Measurements from ENCODE around the gene DGLUCY.

DGLUCY gene

DNA sequence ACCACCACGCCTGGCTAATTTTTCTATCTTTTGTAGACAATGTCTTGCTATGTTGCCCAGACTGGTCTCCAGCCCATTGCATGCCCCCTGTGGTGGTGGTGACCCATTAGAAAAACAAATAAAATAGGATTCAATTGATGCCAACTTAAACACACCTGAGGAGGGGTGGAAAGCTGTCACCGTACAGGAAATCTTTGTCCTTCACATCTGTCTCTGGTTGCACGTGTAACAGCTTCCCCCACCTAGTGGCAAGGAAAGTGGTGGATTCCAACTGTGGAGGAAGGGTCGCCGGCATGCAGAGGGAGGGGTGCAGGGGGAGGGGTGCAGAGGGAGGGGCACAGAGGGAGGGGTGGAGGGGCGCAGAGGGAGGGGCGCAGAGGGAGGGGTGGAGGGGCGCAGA is 156.7 kb downstream of the DGLUCY start:
- peaks cover 7 to 11% of the 10 kb centered on the region in 2 donors for H3K4me1 ChIP-seq (ENCODE audit: control insufficient read depth in 1 of 2, insufficient read depth in 2 of 2, low read length in 2 of 2)
- no peak overlapping the region for H3K9ac ChIP-seq (ENCODE audit: low read depth in 1 of 2, low read length in 2 of 2)
- H3K9me3 ChIP-seq (ENCODE audit: control insufficient read depth in 1 of 2, low read length in 2 of 2), result no peaks in the 10 kb centered on the region
- H3K36me3 ChIP-seq (ENCODE audit: control insufficient read depth in 1 of 2, insufficient read depth in 2 of 2, low read length in 2 of 2), result peaks cover 21 to 35% of the 10 kb centered on the region in 2 donors
- no peak overlapping the region for H3K4me3 ChIP-seq (ENCODE audit: low read depth in 1 of 2, low read length in 2 of 2)
- no peak overlapping the region for H3K27ac ChIP-seq (ENCODE audit: low read depth, low read length)
- no peaks in the 10 kb centered on the region for H3K27me3 ChIP-seq (ENCODE audit: control insufficient read depth in 1 of 2, insufficient read depth in 2 of 2, low read length in 2 of 2)

DNA sequence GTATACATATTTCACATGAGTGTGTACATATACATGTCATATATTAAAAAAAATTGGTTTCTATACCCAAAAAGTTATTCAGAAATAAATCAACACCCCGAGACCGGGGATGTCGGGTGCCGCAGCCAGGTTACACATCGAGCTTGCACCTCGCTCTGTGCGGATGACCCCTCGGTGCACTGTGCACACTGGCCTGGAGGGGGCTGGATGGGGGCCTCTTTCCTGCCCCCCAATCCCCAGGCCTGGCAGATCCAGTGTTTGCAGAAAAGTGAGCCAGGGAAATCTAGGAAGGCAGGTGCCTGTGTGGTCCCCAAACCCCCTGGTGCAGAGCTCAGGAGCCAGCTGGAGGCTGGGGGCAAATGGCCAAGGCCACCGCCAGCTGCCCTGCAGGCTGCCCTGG is 157.8 kb downstream of the DGLUCY start:
- no peak overlapping the region for H3K27ac ChIP-seq (ENCODE audit: low read depth, low read length)
- no peaks in the 10 kb centered on the region for H3K27me3 ChIP-seq (ENCODE audit: control insufficient read depth in 1 of 2, insufficient read depth in 2 of 2, low read length in 2 of 2)
- H3K36me3 ChIP-seq (ENCODE audit: control insufficient read depth in 1 of 2, insufficient read depth in 2 of 2, low read length in 2 of 2), result peaks cover 28 to 42% of the 10 kb centered on the region in 2 donors
- H3K9ac ChIP-seq (ENCODE audit: low read depth in 1 of 2, low read length in 2 of 2), result no peak overlapping the region
- H3K9me3 ChIP-seq (ENCODE audit: control insufficient read depth in 1 of 2, low read length in 2 of 2), result no peaks in the 10 kb centered on the region
- H3K4me3 ChIP-seq (ENCODE audit: low read depth in 1 of 2, low read length in 2 of 2), result no peak overlapping the region
- peaks cover 7 to 11% of the 10 kb centered on the region in 2 donors for H3K4me1 ChIP-seq (ENCODE audit: control insufficient read depth in 1 of 2, insufficient read depth in 2 of 2, low read length in 2 of 2)

DNA sequence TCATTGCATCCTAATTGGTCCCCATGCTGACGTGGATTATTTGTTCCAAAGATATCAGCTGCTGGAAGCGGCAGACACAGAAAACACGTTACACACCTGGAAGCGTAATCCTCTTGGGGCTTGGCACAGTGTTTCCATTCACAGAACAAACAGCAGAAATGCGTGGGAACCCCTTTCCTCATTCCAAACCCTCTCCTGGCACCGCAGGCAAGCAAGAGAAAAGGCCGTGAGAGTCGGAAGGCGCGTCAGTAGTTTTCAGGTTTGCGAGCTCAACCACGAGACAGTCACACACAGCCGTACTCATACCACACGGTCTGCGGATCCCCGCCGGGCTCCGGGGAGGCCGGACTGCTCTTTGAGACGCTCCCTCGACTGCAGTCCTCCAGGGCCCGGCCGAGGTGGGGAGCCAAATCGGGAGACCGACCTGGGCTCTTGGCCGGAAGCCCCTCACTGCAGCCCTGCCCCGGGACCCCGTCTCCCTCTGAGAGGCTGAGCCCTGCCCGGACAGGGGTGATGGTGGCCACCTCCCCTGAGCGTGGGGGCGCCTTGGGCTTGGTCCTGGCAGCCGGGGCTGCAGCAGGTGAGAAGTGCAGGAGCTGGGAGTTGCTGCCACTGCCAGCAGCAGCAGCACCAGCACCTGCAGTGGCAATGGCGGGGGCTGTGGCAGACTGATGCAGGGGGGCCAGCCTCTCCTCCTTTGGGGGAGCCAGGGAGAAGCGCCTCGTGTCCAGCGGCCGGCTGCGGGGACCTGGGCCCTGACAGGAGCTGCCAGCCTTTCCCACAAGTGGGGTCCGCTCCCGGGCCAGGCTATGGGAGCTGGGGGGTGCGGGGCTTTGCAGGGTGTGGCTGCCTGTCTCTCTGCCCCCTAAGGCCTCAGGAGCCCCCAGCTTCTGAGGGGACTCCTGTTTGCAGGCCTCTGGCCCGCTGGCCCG is 158.7 kb downstream of the DGLUCY start:
- Histone ChIP-seq H3K27me3 (ENCODE audit: control insufficient read depth in 1 of 2, insufficient read depth in 2 of 2, low read length in 2 of 2) (no peaks in the 10 kb centered on the region), H3K9me3 (ENCODE audit: control insufficient read depth in 1 of 2, low read length in 2 of 2) (no peaks in the 10 kb centered on the region), H3K36me3 (ENCODE audit: control insufficient read depth in 1 of 2, insufficient read depth in 2 of 2, low read length in 2 of 2) (peaks cover 33 to 50% of the 10 kb centered on the region in 2 donors), H3K9ac (ENCODE audit: low read depth in 1 of 2, low read length in 2 of 2) (no peak overlapping the region), H3K4me1 (ENCODE audit: control insufficient read depth in 1 of 2, insufficient read depth in 2 of 2, low read length in 2 of 2) (peaks cover 7 to 11% of the 10 kb centered on the region in 2 donors), H3K27ac (ENCODE audit: low read depth, low read length) (no peak overlapping the region), H3K4me3 (ENCODE audit: low read depth in 1 of 2, low read length in 2 of 2) (no peak overlapping the region)

DNA sequence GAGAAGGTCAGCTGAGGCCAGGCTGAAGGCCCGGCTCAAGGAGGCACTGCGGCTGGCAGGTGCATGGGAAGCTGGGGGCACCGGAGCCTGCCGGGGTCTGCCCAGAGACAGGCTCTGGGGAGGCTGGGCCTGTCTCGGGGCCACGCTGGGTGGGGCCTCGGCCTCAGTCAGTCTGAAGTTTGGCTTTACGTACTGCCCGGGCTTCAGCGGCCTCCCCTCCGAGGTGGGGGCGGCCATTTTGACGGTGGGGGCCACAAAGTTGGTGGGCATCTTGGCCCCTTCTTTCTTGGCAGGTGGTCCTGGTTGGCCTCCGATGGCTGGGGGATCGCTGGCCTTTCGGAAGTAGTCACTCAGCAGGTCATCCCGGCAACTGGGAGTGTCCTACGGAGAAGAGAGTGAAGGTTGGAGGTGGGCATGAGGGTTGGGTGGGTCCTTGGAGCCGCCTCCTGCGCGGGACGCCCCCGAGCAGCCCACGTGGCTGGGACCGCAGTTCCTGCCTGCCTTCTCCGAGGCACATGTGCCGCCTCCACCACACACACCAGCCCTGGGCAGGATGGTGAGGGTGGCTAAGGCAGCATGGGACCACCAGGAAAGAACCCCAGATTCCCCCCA is 159.5 kb downstream of the DGLUCY start:
- no peak overlapping the region for H3K4me3 ChIP-seq (ENCODE audit: low read depth in 1 of 2, low read length in 2 of 2)
- H3K9ac ChIP-seq (ENCODE audit: low read depth in 1 of 2, low read length in 2 of 2), result no peak overlapping the region
- H3K27me3 ChIP-seq (ENCODE audit: control insufficient read depth in 1 of 2, insufficient read depth in 2 of 2, low read length in 2 of 2), result no peaks in the 10 kb centered on the region
- H3K9me3 ChIP-seq (ENCODE audit: control insufficient read depth in 1 of 2, low read length in 2 of 2), result no peaks in the 10 kb centered on the region
- H3K27ac ChIP-seq (ENCODE audit: low read depth, low read length), result no peak overlapping the region
- peaks cover 40 to 58% of the 10 kb centered on the region in 2 donors for H3K36me3 ChIP-seq (ENCODE audit: control insufficient read depth in 1 of 2, insufficient read depth in 2 of 2, low read length in 2 of 2)
- peaks cover 7 to 11% of the 10 kb centered on the region in 2 donors for H3K4me1 ChIP-seq (ENCODE audit: control insufficient read depth in 1 of 2, insufficient read depth in 2 of 2, low read length in 2 of 2)

DNA sequence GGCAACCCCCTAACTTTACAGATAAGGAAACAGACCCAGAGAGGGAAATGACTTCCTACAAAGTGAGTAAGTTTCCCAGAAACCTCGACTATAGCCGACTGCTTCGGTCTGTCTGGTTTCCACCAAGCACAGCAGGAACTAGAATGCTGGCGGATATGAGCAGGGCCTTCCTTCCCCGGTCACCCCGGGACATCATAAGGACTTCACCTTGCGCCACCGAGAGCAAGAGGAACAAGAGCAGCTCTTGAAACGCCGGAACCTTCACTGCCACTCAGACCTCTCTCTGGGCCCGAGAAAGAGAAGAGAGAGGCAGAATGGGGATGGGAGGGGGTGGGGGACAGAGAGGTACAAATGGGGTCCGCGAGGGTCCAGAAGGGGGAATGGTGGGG is 160.0 kb downstream of the DGLUCY start:
- Histone ChIP-seq H3K9ac (ENCODE audit: low read depth in 1 of 2, low read length in 2 of 2) (no peak overlapping the region), H3K27ac (ENCODE audit: low read depth, low read length) (no peak overlapping the region), H3K9me3 (ENCODE audit: control insufficient read depth in 1 of 2, low read length in 2 of 2) (no peaks in the 10 kb centered on the region), H3K36me3 (ENCODE audit: control insufficient read depth in 1 of 2, insufficient read depth in 2 of 2, low read length in 2 of 2) (peaks cover 42 to 62% of the 10 kb centered on the region in 2 donors), H3K4me1 (ENCODE audit: control insufficient read depth in 1 of 2, insufficient read depth in 2 of 2, low read length in 2 of 2) (peaks cover 7 to 11% of the 10 kb centered on the region in 2 donors), H3K4me3 (ENCODE audit: low read depth in 1 of 2, low read length in 2 of 2) (no peak overlapping the region), H3K27me3 (ENCODE audit: control insufficient read depth in 1 of 2, insufficient read depth in 2 of 2, low read length in 2 of 2) (no peaks in the 10 kb centered on the region)

DNA sequence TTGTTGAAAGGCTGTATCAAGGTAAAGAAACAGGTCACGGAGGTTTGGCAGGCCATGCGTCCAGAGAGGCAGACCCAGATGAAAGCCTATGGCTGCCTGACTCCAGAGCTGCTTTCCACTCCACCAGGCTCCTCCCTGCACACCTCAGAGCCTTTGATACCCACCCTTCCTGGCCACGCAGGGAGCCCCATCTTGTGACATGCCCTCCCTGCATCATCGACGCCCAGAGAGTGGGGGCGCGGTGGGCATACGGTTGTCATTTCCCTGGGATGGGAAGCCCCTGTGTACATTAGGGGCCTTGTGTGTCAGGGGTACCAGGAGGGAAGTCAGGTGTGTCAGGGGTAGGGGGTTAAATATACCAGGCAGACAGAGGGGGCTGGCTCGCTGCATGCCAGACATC is 160.9 kb downstream of the DGLUCY start:
- no peaks in the 10 kb centered on the region for H3K9me3 ChIP-seq (ENCODE audit: control insufficient read depth in 1 of 2, low read length in 2 of 2)
- peaks cover 50 to 71% of the 10 kb centered on the region in 2 donors for H3K36me3 ChIP-seq (ENCODE audit: control insufficient read depth in 1 of 2, insufficient read depth in 2 of 2, low read length in 2 of 2)
- H3K27ac ChIP-seq (ENCODE audit: low read depth, low read length), result no peak overlapping the region
- H3K27me3 ChIP-seq (ENCODE audit: control insufficient read depth in 1 of 2, insufficient read depth in 2 of 2, low read length in 2 of 2), result no peaks in the 10 kb centered on the region
- H3K4me3 ChIP-seq (ENCODE audit: low read depth in 1 of 2, low read length in 2 of 2), result no peak overlapping the region
- H3K4me1 ChIP-seq (ENCODE audit: control insufficient read depth in 1 of 2, insufficient read depth in 2 of 2, low read length in 2 of 2), result peaks cover 3% of the 10 kb centered on the region in 2 donors
- no peak overlapping the region for H3K9ac ChIP-seq (ENCODE audit: low read depth in 1 of 2, low read length in 2 of 2)
